HepG2 (cell line): Measurements from ENCODE around the gene CGB8. TPM values are rescaled to one million over a fixed set of nuclear protein-coding genes. Genes with fewer than 3 reads are reported as not detected.

Source experiments
- AFF4 ChIP-seq: sonication (generic); formaldehyde crosslinking; IDR thresholded peaks from 2 replicates; pipeline ENCODE4 v1.4.0; 2020; ENCODE audit warnings: missing genetic modification reagents
- ATF5 ChIP-seq: sonication (generic); formaldehyde crosslinking; IDR thresholded peaks from 2 replicates; pipeline ENCODE4 v1.4.0; 2020; ENCODE audit warnings: mild to moderate bottlenecking, low read depth, missing genetic modification reagents
- CREM ChIP-seq, 2 experiments: sonication (generic) in 1 of 2; formaldehyde crosslinking in 1 of 2; IDR thresholded peaks; 2 replicates each; pipeline versions ENCODE4 v1.4.0 to v1.6.1; 2016 to 2020; ENCODE audit warnings: antibody characterized with exemption in 1 of 2, mild to moderate bottlenecking in 1 of 2, missing genetic modification reagents in 1 of 2
- FOSL2 ChIP-seq: sonication (generic); formaldehyde crosslinking; IDR thresholded peaks from 2 replicates; pipeline ENCODE4 v1.4.0; 2020; ENCODE audit warnings: missing genetic modification reagents
- HNRNPUL1 ChIP-seq: fragments of 200-400 bp; formaldehyde crosslinking; IDR thresholded peaks from 2 replicates; pipeline ENCODE4 v1.6.1; 2017; ENCODE audit warnings: low read depth, mild to moderate bottlenecking, low read length, moderate library complexity
- JUN ChIP-seq: sonication (generic); formaldehyde crosslinking; IDR thresholded peaks from 2 replicates; pipeline ENCODE4 v1.4.0; 2020; ENCODE audit warnings: mild to moderate bottlenecking, missing genetic modification reagents
- KDM2A ChIP-seq: sonication (generic); formaldehyde crosslinking; IDR thresholded peaks from 2 replicates; pipeline ENCODE4 v1.4.0; 2020; ENCODE audit warnings: low read depth, missing genetic modification reagents, borderline replicate concordance
- MAFK ChIP-seq, 2 experiments: IDR thresholded peaks in 1 of 2; conservative IDR thresholded peaks in 1 of 2; 2 replicates each; pipeline ENCODE4 v1.6.1; 2011; ENCODE audit warnings: improper control_type of control experiment in 2 of 2, low read length in 2 of 2
- PHF20 ChIP-seq: sonication (generic); formaldehyde crosslinking; IDR thresholded peaks from 2 replicates; pipeline ENCODE4 v1.5.0; 2020; ENCODE audit warnings: mild to moderate bottlenecking, missing genetic modification reagents
- SAP130 ChIP-seq: IDR thresholded peaks from 2 replicates; pipeline ENCODE4 v1.6.1; 2016; ENCODE audit warnings: low read depth
- STAG1 ChIP-seq: sonication (generic); formaldehyde crosslinking; IDR thresholded peaks from 2 replicates; pipeline ENCODE4 v1.4.0; 2020; ENCODE audit warnings: missing genetic modification reagents
- THAP11 ChIP-seq: IDR thresholded peaks from 2 replicates; pipeline ENCODE4 v1.6.1; 2016; ENCODE audit warnings: missing biosample characterization, missing genetic modification reagents
- ZNF34 ChIP-seq: sonication (generic); formaldehyde crosslinking; IDR thresholded peaks from 2 replicates; pipeline ENCODE4 v1.4.0; 2020; ENCODE audit warnings: mild to moderate bottlenecking, missing genetic modification reagents, borderline replicate concordance
- ZNF563 ChIP-seq: sonication (generic); formaldehyde crosslinking; IDR thresholded peaks from 2 replicates; pipeline ENCODE4 v1.8.0; 2022; ENCODE audit warnings: mild to moderate bottlenecking, moderate library complexity, missing genetic modification reagents
- ZNF567 ChIP-seq: sonication (generic); formaldehyde crosslinking; IDR thresholded peaks from 2 replicates; pipeline ENCODE4 v1.8.1; 2023; ENCODE audit warnings: mild to moderate bottlenecking, missing genetic modification reagents, borderline replicate concordance
- ZNF720 ChIP-seq: sonication (generic); formaldehyde crosslinking; IDR thresholded peaks from 2 replicates; pipeline ENCODE4 v1.4.0; 2020; ENCODE audit warnings: missing genetic modification reagents
- ZSCAN30 ChIP-seq: sonication (generic); formaldehyde crosslinking; IDR thresholded peaks from 2 replicates; pipeline ENCODE4 v1.5.0; 2020; ENCODE audit warnings: mild to moderate bottlenecking, missing genetic modification reagents
- polyA plus RNA-seq, 8 experiments: library from polyadenylated mRNA; depleted of rRNA in 3 of 8; stranded (reverse) in 7 of 8; unstranded in 1 of 8; fragments of >200 nt; fragmentation: Illumina TruSeq in 4 of 8; extraction: Trizol in 4 of 8; gene quantifications; 2 replicates each; pipeline versions ENCODE4 v1.2.1 to v1.2.3, GENCODE V29; 2011 to 2016; ENCODE audit warnings: low read depth in 4 of 8, missing spikeins in 1 of 8, mixed read lengths in 1 of 8; ENCODE audit not compliant: insufficient read depth in 1 of 8
- total RNA-seq, 5 experiments: library from RNA; depleted of rRNA; stranded (reverse); fragments of >200 nt; fragmentation: Illumina TruSeq; extraction: Trizol; gene quantifications; 2 replicates each; pipeline ENCODE4 v1.2.3, GENCODE V29; 2016; ENCODE audit warnings: low read depth in 1 of 5
- TF ChIP-seq, protein P1 (sequence below): sonication (generic); formaldehyde crosslinking; IDR thresholded peaks from 2 replicates; pipeline ENCODE4 v1.9.0; 2021; ENCODE audit warnings: missing genetic modification reagents, borderline replicate concordance

Gene CGB8
- total and polyA plus RNA-seq, 2 of the 13 experiments (the other 11 are each of a cell fraction or from before 2014, with no cell fraction given): not detected

- peak; percentile 64; the same call in 1 of the 2 replicates for TF ChIP-seq AFF4 (CRISPR knock-in tag)
- peak; percentile 94 for TF ChIP-seq KDM2A
- peak; percentile 46 for TF ChIP-seq ZNF563 (CRISPR knock-in tag)
- TF ChIP-seq HNRNPUL1: peak; percentile 71; the same call in 1 of the 2 replicates
- 0 out of 2 replicates have a peak, but pooled peaks have one; percentile 13 for TF ChIP-seq FOSL2 (CRISPR knock-in tag)
- peak; percentile 87 for TF ChIP-seq SAP130 (CRISPR knock-in tag)
- peak; percentile 62; the same call in 1 of the 2 replicates for TF ChIP-seq CREM (IDR thresholded peaks at IDR 0.05)
- TF ChIP-seq CREM (CRISPR knock-in tag; IDR thresholded peaks at IDR 0.05): no peak
- peak; percentile 91 for TF ChIP-seq THAP11 (CRISPR knock-in tag)
- TF ChIP-seq ATF5 (CRISPR knock-in tag): no peak
- TF ChIP-seq, protein P1, sequence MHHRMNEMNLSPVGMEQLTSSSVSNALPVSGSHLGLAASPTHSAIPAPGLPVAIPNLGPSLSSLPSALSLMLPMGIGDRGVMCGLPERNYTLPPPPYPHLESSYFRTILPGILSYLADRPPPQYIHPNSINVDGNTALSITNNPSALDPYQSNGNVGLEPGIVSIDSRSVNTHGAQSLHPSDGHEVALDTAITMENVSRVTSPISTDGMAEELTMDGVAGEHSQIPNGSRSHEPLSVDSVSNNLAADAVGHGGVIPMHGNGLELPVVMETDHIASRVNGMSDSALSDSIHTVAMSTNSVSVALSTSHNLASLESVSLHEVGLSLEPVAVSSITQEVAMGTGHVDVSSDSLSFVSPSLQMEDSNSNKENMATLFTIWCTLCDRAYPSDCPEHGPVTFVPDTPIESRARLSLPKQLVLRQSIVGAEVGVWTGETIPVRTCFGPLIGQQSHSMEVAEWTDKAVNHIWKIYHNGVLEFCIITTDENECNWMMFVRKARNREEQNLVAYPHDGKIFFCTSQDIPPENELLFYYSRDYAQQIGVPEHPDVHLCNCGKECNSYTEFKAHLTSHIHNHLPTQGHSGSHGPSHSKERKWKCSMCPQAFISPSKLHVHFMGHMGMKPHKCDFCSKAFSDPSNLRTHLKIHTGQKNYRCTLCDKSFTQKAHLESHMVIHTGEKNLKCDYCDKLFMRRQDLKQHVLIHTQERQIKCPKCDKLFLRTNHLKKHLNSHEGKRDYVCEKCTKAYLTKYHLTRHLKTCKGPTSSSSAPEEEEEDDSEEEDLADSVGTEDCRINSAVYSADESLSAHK: no peak
- no peak for TF ChIP-seq ZNF34 (CRISPR knock-in tag)
- peak; percentile 92 for TF ChIP-seq PHF20
- TF ChIP-seq JUN (CRISPR knock-in tag): peak; percentile 53; the same call in 1 of the 2 replicates
- no peak for TF ChIP-seq MAFK (conservative IDR thresholded peaks at IDR 0.05 in 1 of 2, IDR thresholded peaks at IDR 0.05 in 1 of 2; ENCODE audit: low read length in 2 of 2)
- TF ChIP-seq ZNF720 (CRISPR knock-in tag): no peak
- TF ChIP-seq STAG1: no peak
- 0 out of 2 replicates have a peak, but pooled peaks have one; percentile 8 for TF ChIP-seq ZNF567
- peak; percentile 86; the same call in 1 of the 2 replicates for TF ChIP-seq ZSCAN30 (CRISPR knock-in tag)
These were observed 36.3 kb upstream of the CGB8 start, which contains the start of gene SNRNP70 (continued) for GRCh38 chr19:49085020-49085867.
